DMS153 (cell line): ENCODE measurements around the gene GRIN1.
A peak's percentile ranks its signal among the peaks of the same experiment; 100 is the strongest.
"Not testable (repeated sequence)": the region's sequence is repeated elsewhere in the genome, so short reads cannot be mapped to it uniquely, and the experiment has no call there.

Experiments
- DNase-seq: peaks from one replicate; lab custom pipeline; 2025; lab: John Stamatoyannopoulos, UW

The GRIN1 gene

DNA sequence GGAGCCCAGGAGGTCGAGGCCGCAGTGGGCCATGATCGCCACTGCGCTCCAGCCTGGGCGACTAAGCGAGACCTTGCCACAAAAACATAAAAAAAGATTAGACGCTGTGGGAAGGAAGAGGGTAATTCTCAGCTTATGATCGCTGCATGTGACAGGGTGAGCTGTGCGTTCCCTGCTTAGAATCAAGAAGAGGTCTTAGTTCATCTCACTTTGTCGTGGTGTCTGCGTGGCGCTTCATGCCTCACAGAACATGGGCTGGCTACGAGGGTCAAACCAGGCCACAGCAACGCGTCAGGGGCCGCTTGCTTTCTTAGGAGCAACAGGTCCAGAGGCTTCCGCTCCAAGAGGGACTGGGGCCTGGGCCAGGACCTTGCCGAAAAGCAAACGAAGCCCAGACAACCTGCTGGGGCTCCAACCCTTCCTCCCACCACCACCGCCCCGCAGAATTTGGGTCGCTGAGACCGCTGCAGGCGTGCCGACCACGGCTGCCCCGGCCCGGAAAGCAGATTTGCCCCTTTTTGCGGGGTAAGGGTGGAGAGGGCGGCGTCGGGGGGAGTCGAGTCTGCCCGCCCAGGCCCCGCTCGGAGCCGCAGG, 10.0 kb upstream of the GRIN1 start:
- DNase-seq: no peak

- peak; percentile 82 for DNase-seq
These were observed 9.3 kb upstream of the GRIN1 start for GRCh38 chr9:137129456-137130175.

DNA sequence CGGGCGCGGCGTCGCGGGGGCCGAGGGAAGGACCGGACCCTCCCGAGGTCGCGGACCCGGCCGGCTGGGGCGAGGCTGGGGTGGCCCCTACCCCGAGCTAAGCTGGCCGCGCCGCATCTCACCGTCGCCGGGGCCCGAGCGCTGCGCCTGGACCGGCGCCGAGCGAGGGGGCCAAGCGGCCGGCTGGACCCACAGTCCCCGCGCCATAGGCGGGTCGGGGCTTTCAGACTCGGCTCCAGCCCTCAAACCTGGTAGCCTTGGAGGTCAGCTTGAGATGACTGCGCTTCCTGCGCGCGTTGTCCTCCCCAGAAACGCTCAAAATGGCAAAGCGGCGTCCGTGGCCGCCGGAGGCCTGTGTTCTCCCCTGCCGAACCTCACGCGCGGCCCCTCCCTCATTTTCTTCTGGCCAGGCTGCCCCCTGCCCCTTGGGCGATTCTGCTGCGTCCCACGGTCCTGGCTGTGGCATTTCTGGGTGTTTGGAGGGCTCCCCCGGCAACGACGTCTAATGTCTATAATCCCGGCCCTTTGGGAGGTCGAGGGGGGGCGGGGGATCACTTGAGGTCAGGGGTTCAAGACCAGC, 8.7 kb upstream of the GRIN1 start:
- no peak for DNase-seq

- DNase-seq: no peak
These were observed 4.8 kb upstream of the GRIN1 start for GRCh38 chr9:137134191-137134590.

DNA sequence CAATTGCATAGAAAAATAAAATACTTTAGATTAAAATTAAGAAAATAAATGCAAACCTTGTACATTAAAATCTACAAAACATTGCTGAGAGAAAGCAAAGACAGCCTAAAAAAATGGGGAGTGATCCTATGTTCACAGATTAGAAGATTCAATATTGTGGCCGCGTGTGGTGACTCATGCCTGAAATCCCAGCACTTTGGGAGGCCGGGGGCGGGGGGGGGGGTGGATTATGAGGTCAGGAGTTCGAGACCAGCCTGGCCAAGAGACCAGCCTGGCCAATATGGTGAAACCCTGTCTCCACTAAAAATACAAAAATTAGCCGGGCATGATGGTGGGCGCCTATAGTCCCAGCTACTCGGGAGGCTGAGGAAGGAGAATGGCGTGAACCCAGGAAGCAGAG, 3.8 kb upstream of the GRIN1 start:
- not testable (repeated sequence) for DNase-seq

GRCh38 chr9:137136261-137136880, 2.6 kb upstream of the GRIN1 start:
- no peak for DNase-seq

DNA sequence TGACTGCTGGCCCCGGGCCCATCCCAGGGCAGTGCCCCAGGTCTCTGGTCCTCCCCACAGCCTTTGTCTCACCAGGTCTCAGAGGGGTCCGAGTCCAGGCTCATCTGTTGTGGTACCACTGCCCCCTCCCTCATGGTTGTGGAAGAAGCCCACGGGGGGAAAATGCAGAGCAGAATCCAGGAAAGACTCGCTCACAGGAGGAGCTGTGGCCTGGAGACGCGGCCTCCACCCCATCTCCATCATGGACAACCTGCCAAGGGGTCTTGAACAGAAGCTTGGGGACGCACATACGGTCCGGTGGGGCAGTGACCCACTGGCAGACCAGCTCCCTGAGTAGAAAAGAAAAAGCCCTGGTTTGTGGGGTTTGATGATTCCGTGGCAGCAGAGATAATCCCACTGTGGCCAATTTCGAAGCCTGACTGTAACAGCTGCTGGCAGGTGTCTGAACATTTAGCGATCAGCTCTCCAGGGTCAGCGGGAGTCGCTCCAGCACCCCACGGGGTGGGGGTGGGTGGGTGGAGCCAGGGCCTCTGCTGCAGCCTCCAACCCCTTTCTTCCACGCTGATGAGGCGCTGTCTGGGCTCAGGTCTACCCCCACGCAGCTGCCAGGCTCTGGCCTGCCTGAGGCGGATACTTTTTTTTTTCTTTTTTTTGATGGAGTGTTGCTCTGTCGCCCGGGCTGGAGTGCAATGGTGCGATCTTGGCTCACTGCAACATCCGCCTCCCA, 1.9 kb upstream of the GRIN1 start:
- DNase-seq: no peak

GRCh38 chr9:137138058-137138721, 764 bp upstream of the GRIN1 start:
- no peak for DNase-seq

- DNase-seq: no peak
These were observed 655 bp downstream of the GRIN1 start for GRCh38 chr9:137139468-137140150.

DNA sequence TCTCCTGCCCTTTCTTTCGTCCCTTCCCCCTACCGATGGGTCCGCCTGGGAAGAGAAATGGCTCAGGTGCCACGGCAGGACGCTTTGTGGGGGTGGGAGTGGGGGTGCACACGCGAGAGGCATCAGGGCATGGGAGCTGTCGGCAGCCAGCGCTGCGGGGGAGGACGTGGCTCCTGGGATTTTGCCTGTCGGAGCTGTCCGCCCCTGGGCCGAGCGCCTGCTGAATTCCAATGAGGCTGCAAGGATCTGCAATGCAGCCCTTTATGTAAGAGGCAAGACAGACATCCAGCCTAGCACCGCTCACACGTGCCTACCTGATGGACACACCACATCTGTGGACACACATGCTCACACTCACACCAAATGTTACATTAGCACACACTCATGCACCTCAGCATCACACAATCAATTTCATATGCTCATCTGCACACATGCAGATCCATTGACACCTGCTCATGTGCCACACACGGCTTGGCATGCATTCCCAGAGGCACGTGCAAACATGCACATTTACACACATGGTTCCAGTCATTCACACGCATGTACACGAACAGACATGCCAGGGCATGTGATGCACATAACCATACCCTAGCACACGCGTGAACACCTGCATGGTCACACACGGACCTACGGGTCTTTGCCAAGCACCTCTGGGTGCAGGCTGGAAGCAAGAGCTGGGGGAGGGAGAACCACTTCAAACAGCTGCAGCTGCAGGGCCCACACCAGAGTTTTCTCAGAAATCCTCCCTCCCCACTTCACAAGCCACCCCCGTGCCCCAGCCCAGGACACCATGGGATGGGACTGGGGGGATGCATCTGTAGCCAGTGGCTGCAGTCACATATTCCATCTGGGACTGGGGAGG, 1.4 kb downstream of the GRIN1 start:
- no peak for DNase-seq

- DNase-seq: no peak
These were observed 2.3 kb downstream of the GRIN1 start for GRCh38 chr9:137141050-137141810.

DNA sequence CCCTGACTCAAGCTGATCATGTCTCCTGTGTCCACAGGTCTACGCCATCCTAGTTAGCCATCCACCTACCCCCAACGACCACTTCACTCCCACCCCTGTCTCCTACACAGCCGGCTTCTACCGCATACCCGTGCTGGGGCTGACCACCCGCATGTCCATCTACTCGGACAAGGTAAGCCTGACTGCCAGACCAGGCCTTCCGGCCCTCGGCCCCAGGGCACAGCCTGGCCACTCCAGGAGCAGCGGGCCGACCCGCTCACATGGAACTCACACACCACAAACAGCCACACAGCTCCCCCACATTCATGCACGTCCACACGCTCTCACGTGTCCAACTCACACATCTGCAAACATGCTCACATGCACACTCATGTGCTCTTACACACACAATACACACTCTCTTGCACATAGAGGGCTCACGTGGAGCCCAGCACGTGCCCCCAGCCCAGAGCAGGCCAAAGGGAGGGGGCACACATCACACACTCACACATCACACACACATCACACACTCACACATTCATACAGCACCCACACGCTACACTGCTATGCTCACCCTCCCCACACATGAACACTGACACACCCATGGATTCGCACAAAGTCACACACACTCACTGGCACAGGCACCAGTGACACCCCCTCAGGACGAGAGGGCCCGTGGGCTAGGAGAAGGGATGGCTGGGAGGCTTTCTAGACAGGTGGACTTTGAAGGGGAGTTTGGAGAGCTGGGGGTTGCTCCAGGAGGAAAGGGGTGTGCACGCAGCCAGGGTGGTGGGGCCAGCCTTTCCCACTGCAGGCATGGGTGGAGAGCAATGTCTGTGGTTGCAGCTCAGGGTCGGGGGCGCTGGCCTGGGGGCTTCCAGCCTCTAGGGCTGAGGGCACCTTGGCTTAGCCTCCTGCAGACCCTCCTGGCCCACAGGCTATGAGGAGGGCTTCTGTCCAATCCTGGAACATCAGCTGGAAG, 3.3 kb downstream of the GRIN1 start:
- no peak for DNase-seq

DNA sequence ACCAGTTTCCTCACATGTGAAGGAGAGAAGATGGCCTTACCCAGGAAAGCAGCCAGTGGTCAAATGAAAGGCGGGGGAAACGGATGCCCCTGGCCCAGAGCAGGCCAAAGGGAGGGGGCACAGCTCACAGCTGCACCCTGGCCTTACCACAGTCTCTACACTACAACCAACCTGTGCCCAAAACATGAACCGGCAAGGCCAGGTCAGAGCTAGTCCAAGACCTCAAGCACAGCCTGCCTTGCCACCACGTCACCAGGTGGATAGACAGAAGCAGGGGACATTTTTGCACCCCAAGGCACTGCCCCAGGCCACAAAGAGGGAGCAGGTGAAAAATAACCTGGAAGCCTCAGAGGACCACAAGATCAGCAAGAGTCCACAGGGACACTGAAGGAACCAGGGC, 4.5 kb downstream of the GRIN1 start:
- no peak for DNase-seq

GRCh38 chr9:137145731-137146526, 7.0 kb downstream of the GRIN1 start:
- DNase-seq: no peak

GRCh38 chr9:137146527-137146918, 7.6 kb downstream of the GRIN1 start:
- no peak for DNase-seq

GRCh38 chr9:137147091-137147792, 8.3 kb downstream of the GRIN1 start:
- no peak for DNase-seq

DNA sequence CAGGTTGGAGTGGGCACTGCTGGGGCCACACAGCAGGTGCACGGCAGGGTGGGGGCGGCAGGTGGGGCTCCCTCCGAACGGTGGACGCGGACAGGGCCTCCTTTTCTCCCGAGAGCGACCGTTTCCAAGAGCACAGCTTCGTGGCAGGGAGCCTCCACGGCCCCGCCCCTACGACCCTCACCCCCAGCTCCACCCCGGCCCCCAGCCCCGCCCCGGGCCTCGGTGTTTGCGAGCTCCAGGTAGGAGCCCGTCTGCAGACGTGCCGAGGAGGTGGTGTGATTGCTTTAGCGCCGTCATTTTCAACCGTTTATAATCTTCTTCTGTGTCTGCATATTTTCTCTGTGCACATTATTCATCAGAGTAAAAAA, 8.8 kb downstream of the GRIN1 start:
- no peak for DNase-seq
